SK-N-SH treated with all-trans-retinoic acid at 6 μM for 48 hours (cell line): ENCODE measurements around the gene METTL22.

Experiments
- ARNTL ChIP-seq: fragments of 450-650 bp; formaldehyde crosslinking; IDR thresholded peaks from 2 replicates; pipeline ENCODE4 v1.5.0; 2020; ENCODE audit warnings: low read depth, mild to moderate bottlenecking, moderate library complexity, borderline replicate concordance
- CSDC2 ChIP-seq: fragments of 250-450 bp; sonication (Bioruptor Pico); IDR thresholded peaks from 2 replicates; pipeline ENCODE4 v1.5.0; 2020; ENCODE audit warnings: mild to moderate bottlenecking, moderate library complexity
- GLIS3 ChIP-seq: fragments of 250-450 bp; sonication (Bioruptor Pico); IDR thresholded peaks from 2 replicates; pipeline ENCODE4 v1.5.0; 2020; ENCODE audit warnings: mild to moderate bottlenecking, moderate library complexity
- TCF4 ChIP-seq: fragments of 250-450 bp; sonication (Bioruptor Pico); IDR thresholded peaks from 2 replicates; pipeline ENCODE4 v1.8.0; 2021; ENCODE audit warnings: mild to moderate bottlenecking, moderate library complexity, borderline replicate concordance
- ZFP3 ChIP-seq: fragments of 250-450 bp; sonication (Bioruptor Pico); IDR thresholded peaks from 2 replicates; pipeline ENCODE4 v1.5.0; 2020; ENCODE audit warnings: mild to moderate bottlenecking, moderate library complexity

DNA sequence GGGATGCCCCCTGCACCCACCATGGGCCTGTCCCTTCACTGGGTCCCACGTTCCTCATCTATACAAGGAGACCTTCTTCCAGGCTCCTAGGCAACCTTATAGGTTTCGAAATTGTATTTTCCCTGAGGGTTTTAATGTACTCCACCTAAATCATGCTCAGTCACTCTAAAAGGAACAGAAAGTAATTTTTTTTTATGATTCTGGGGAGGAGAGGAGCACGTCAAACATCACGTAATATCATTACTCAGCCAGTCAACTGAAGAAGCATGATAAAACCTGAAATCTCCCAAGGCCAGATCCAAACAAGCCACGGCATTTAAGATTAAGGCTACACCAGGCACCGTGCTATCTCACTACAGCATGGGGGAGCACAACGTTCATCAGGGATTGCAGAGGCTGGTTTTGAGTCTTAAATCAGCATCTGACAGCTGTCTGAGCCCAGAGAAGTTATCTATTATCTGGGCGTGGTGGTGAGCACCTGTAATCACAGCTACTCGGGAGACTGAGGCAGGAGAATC, 27.3 kb upstream of the METTL22 start:
- TF ChIP-seq ZFP3 (CRISPR knock-in tag) (no peak), ARNTL (CRISPR knock-in tag) (no peak), TCF4 (CRISPR knock-in tag) (no peak), GLIS3 (CRISPR knock-in tag) (no peak), CSDC2 (CRISPR knock-in tag) (no peak)
